Suppressor macrophage (primary cell): Measurements from ENCODE around the gene CR1.
"Not testable (repeated sequence)": the region's sequence is repeated elsewhere in the genome, so short reads cannot be mapped to it uniquely, and the experiment has no call there.

Experiments
- DNase-seq, 4 experiments: peaks; one replicate each; pipeline ENCODE4 v3.0.0-alpha.2; 2020 to 2022

The CR1 gene

GRCh38 chr1:207504438-207504837 lies 8.5 kb downstream of the CR1 start:
- DNase-seq = no peak

GRCh38 chr1:207510444-207510843 lies 14.5 kb downstream of the CR1 start:
- DNase-seq = no peak

- no peak for DNase-seq
Observed at GRCh38 chr1:207514890-207515289, 18.9 kb downstream of the CR1 start.

GRCh38 chr1:207516729-207517128 lies 20.8 kb downstream of the CR1 start:
- no peak for DNase-seq

GRCh38 chr1:207518608-207519236 lies 22.8 kb downstream of the CR1 start:
- no peak for DNase-seq

GRCh38 chr1:207519505-207520399 lies 23.8 kb downstream of the CR1 start:
- no peak for DNase-seq

- not testable (repeated sequence) for DNase-seq
Observed at GRCh38 chr1:207520400-207521345, 24.7 kb downstream of the CR1 start.

- DNase-seq = not testable (repeated sequence)
Observed at GRCh38 chr1:207525239-207525638, 29.3 kb downstream of the CR1 start.

GRCh38 chr1:207528401-207528800 lies 32.4 kb downstream of the CR1 start:
- not testable (repeated sequence) for DNase-seq

- not testable (repeated sequence) for DNase-seq
Observed at GRCh38 chr1:207536263-207536662, 40.3 kb downstream of the CR1 start.

GRCh38 chr1:207546677-207547357 lies 50.9 kb downstream of the CR1 start:
- not testable (repeated sequence) for DNase-seq

GRCh38 chr1:207554823-207555222 lies 58.9 kb downstream of the CR1 start:
- DNase-seq = not testable (repeated sequence)

GRCh38 chr1:207565546-207566468 lies 69.8 kb downstream of the CR1 start:
- peak; percentile 11 to 34 (median 29) for DNase-seq

- not testable (repeated sequence) for DNase-seq
Observed at GRCh38 chr1:207571926-207572325, 76.0 kb downstream of the CR1 start.

GRCh38 chr1:207573074-207573473 lies 77.1 kb downstream of the CR1 start:
- not testable (repeated sequence) for DNase-seq

- not testable (repeated sequence) for DNase-seq
Observed at GRCh38 chr1:207575381-207575780, 79.4 kb downstream of the CR1 start.

- DNase-seq = no peak
Observed at GRCh38 chr1:207578796-207579435, 83.0 kb downstream of the CR1 start.

- peak; percentile 51 to 60 (median 56) for DNase-seq
Observed at GRCh38 chr1:207579436-207579799, 83.5 kb downstream of the CR1 start.

GRCh38 chr1:207581496-207582153 lies 85.7 kb downstream of the CR1 start:
- no peak for DNase-seq

GRCh38 chr1:207589506-207589905 lies 93.5 kb downstream of the CR1 start:
- not testable (repeated sequence) for DNase-seq
